Adrenal gland (tissue), 12 donors: ENCODE results near the gene MICAL3. TPM values are rescaled to one million over a fixed set of nuclear protein-coding genes. Genes with fewer than 3 reads are reported as not detected.

Experiments used
- DNase-seq, 7 donors: peaks; one replicate each; pipeline ENCODE4 v3.0.0-alpha.2; 2019 to 2020
- H3K27ac ChIP-seq, 5 donors: fragments of 200-600 bp; sonication (generic) in 4 of 5; 1 replicate in 3 of 5; 2 replicates in 2 of 5; pipeline versions ENCODE4 v1.5.1 to v1.8.0; 2016 to 2020; ENCODE audit warnings: mild to moderate bottlenecking in 1 of 5
- H3K27me3 ChIP-seq: fragments of 200-600 bp; 2 replicates; pipeline ENCODE4 v1.8.0; 2021
- H3K36me3 ChIP-seq, 2 donors: fragments of 200-600 bp; replicated peaks in 1 of 2; 1 replicate in 1 of 2; 2 replicates in 1 of 2; pipeline versions ENCODE4 v1.5.1 to v1.8.0; 2018 to 2022
- H3K4me1 ChIP-seq, 2 donors: fragments of 200-600 bp; replicated peaks in 1 of 2; 1 replicate in 1 of 2; 2 replicates in 1 of 2; pipeline versions ENCODE4 v1.5.1 to v1.8.0; 2018 to 2021
- H3K4me3 ChIP-seq, 4 donors: fragments of 200-600 bp; sonication (generic) in 3 of 4; one replicate each; pipeline ENCODE4 v1.5.1; 2016 to 2018
- H3K9me3 ChIP-seq, 3 donors: fragments of 200-600 bp; sonication (generic) in 1 of 3; replicated peaks in 1 of 3; 1 replicate in 2 of 3; 2 replicates in 1 of 3; pipeline versions ENCODE4 v1.5.1 to v1.8.0; 2016 to 2021
- CTCF ChIP-seq, 6 experiments: fragments of 450-650 bp in 4 of 6; fragments of 200-600 bp in 2 of 6; sonication (generic) in 1 of 6; IDR thresholded peaks; 1 replicate in 5 of 6; 2 replicates in 1 of 6; pipeline versions ENCODE4 v1.5.1 to v1.8.0; 2016 to 2021; ENCODE audit warnings: antibody characterized with exemption in 6 of 6, mild to moderate bottlenecking in 2 of 6, moderate library complexity in 1 of 6
- POLR2A ChIP-seq, 2 donors: fragments of 450-650 bp; IDR thresholded peaks; one replicate each; pipeline ENCODE4 v1.6.1; 2017; ENCODE audit warnings: antibody characterized with exemption in 2 of 2, mild to moderate bottlenecking in 2 of 2, moderate library complexity in 1 of 2
- WGBS, 4 donors: extraction: QIAGEN DNeasy Blood & Tissue Kit in 2 of 4; methylation state at CpG; one replicate each; pipeline versions ENCODE4 v1.1.5 to v1.1.7; 2013 to 2017; 5-methylcytosine and 5-hydroxymethylcytosine counted together
- intact Hi-C, 2 donors: fragments of 100-400 bp; cut with DNase I; formaldehyde crosslinking; loops; one replicate each; pipeline versions ENCODE4 v1.14.1 to v1.15.0; 2022 to 2023
- polyA plus RNA-seq, 3 donors: library from polyadenylated mRNA; stranded (reverse); fragments of 200-250 nt in 2 of 3; fragments of 350-450 nt in 1 of 3; fragmentation: Illumina TruSeq in 1 of 3; extraction: RNeasy Lipid Tissue Mini Kit (QIAGEN cat#74804) in 1 of 3; gene quantifications; one replicate each; pipeline ENCODE4 v1.2.3, GENCODE V29; 2013 to 2014
- total RNA-seq, 9 donors: library from RNA; depleted of rRNA in 4 of 9; stranded (reverse); fragments of >200 nt in 4 of 9; fragments of 120-200 nt in 1 of 9; fragmentation: NEBNext Ultra II Directional in 1 of 9; extraction: Animal tissue kit (Norgen Biotek cat#: 25700) in 1 of 9; gene quantifications; one replicate each; pipeline versions ENCODE4 v1.1.0 to v1.2.4, GENCODE V29; 2013 to 2023
- donor health status: healthy with polysubstance abuse.
- donor health status: Bipolar disorder and iron deficiency.
- donor health status: DM: yes; HTN: yes; CAD: no.
- donor health status: DM: no; HTN: no; CAD: no.
- donor health status: DM: no; HTN: no; CAD: no.
- donor health status: DM: yes; HTN: yes; CAD: no.

MICAL3 gene
- total and polyA plus RNA-seq, 12 donors, result 10.9 to 82.6 (median 34.4) TPM

DNA sequence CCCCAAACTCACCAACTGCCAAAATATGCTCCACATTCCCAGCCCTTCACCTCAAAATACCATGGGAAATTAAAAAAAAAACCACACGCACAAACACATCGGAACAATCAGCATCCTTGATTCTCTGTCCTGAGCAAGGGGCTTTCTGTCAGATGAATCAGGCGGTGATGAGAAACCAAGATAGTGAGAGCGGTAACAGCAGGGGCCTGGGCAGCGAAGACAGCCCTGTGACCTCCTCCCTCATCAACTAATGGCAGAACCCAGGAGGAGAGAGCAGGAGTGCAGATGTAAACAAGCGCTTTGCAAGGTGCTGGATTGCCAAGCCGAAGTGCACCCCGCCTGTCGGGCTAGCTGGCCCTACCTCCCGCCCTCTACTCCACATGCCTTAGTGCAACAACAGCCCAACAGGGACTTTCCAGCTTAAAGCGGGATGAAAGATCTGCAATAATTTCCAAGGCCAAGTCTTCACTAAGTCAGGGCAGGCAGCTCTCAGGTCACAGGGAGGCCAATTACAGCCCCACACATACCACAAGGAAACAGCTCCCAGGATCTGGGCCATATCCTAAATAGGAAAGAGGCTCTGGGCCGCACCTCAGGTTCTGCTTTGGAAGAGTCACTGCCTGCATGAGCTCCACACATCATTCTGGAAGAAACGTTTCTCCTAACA lies 177.9 kb downstream of the MICAL3 start:
- Histone ChIP-seq H3K9me3 (no peaks in the 10 kb centered on the region), H3K27ac (peak overlapping the region in 2 of 5 donors; percentile 58 to 59), H3K27me3 (no peaks in the 10 kb centered on the region), H3K4me1 (peaks cover 0 to 34% of the 10 kb centered on the region in 2 donors), H3K36me3 (peaks cover 0 to 2% of the 10 kb centered on the region in 2 donors), H3K4me3 (no peak overlapping the region)
- intact Hi-C loops, result no loop called here
- TF ChIP-seq POLR2A (IDR thresholded peaks at IDR 0.05) (no peak), CTCF (IDR thresholded peaks at IDR 0.05) (no peak)
- peak in 4 of 7 donors; percentile 21 to 59 (median 28) for DNase-seq
- 52 to 82% (median 66%) methylated on average over 9 to 13 of the region's 13 CpGs for WGBS, 4 donors

- Histone ChIP-seq H3K4me3 (no peak overlapping the region), H3K9me3 (no peaks in the 10 kb centered on the region), H3K27me3 (no peaks in the 10 kb centered on the region), H3K36me3 (peaks cover 0 to 7% of the 10 kb centered on the region in 2 donors), H3K27ac (peak overlapping the region in 2 of 5 donors; percentile 30 to 59), H3K4me1 (peaks cover 0 to 34% of the 10 kb centered on the region in 2 donors)
- WGBS, 4 donors, result 53 to 66% (median 57%) methylated on average over 3 of the region's 3 CpGs
- TF ChIP-seq POLR2A (IDR thresholded peaks at IDR 0.05), result no peak
- TF ChIP-seq CTCF (IDR thresholded peaks at IDR 0.05), result no peak
- intact Hi-C loops, result no loop called here
- peak in 2 of 7 donors; percentile 10 to 67 for DNase-seq
These were observed 178.6 kb downstream of the MICAL3 start for GRCh38 chr22:17845790-17846189.

DNA sequence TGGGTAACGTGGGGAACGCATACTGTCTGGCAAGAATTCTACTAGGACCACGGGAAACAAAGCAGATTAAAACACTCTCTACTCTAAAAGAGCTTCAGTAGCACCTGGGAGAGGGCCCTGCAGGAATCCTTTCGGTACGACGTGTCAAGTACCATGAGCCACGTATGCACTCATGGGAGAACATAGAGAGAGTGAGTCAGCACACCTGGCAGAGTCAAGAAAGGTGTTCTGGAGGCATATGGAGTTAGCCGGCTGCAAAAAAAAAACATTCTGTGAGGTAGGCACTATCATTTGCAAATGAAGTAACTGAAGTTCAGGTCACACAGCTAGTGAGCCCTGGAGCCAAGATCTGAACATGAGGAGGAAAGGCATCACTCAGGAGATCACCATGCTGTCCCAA lies 179.0 kb downstream of the MICAL3 start:
- H3K36me3 ChIP-seq, result peaks cover 0 to 7% of the 10 kb centered on the region in 2 donors
- H3K27me3 ChIP-seq, result no peaks in the 10 kb centered on the region
- no peaks in the 10 kb centered on the region for H3K9me3 ChIP-seq
- peaks cover 0 to 34% of the 10 kb centered on the region in 2 donors for H3K4me1 ChIP-seq
- intact Hi-C loops, result no loop called here
- H3K27ac ChIP-seq, result no peak overlapping the region
- no peak for DNase-seq
- 89 to 94% (median 91%) methylated on average over 8 of the region's 8 CpGs for whole genome bisulfite sequencing, 4 donors
- no peak for TF ChIP-seq CTCF (IDR thresholded peaks at IDR 0.05)
- no peak for TF ChIP-seq POLR2A (IDR thresholded peaks at IDR 0.05)
- H3K4me3 ChIP-seq, result no peak overlapping the region

GRCh38 chr22:17844150-17844549 lies 180.2 kb downstream of the MICAL3 start:
- intact Hi-C loops, result no loop called here
- Histone ChIP-seq H3K9me3 (no peaks in the 10 kb centered on the region), H3K36me3 (peaks cover 0 to 7% of the 10 kb centered on the region in 2 donors), H3K4me3 (no peak overlapping the region), H3K4me1 (peaks cover 0 to 34% of the 10 kb centered on the region in 2 donors), H3K27me3 (no peaks in the 10 kb centered on the region), H3K27ac (no peak overlapping the region)
- 90 to 96% (median 91%) methylated on average over 4 to 5 of the region's 5 CpGs for WGBS, 4 donors
- DNase-seq, result no peak
- TF ChIP-seq CTCF (IDR thresholded peaks at IDR 0.05), result no peak
- no peak for TF ChIP-seq POLR2A (IDR thresholded peaks at IDR 0.05)
